HepG2 (cell line): ENCODE results near the gene C20orf202. TPM values are rescaled to one million over a fixed set of nuclear protein-coding genes. Genes with fewer than 3 reads are reported as not detected.

Experiments
- BCL3 ChIP-seq: sonication (generic); formaldehyde crosslinking; IDR thresholded peaks from 2 replicates; pipeline ENCODE4 v1.5.1; 2020; ENCODE audit warnings: mild to moderate bottlenecking, missing genetic modification reagents, moderate library complexity
- BHLHE40 ChIP-seq: IDR thresholded peaks from 2 replicates; pipeline ENCODE4 v1.6.1; 2011; ENCODE audit warnings: low read length, improper control_type of control experiment
- CREM ChIP-seq, 2 experiments: sonication (generic) in 1 of 2; formaldehyde crosslinking in 1 of 2; IDR thresholded peaks; 2 replicates each; pipeline versions ENCODE4 v1.4.0 to v1.6.1; 2016 to 2020; ENCODE audit warnings: antibody characterized with exemption in 1 of 2, mild to moderate bottlenecking in 1 of 2, missing genetic modification reagents in 1 of 2
- EED ChIP-seq: sonication (generic); formaldehyde crosslinking; IDR thresholded peaks from 2 replicates; pipeline ENCODE4 v1.5.0; 2020; ENCODE audit warnings: mild to moderate bottlenecking, missing genetic modification reagents
- HCFC1 ChIP-seq: fragments of 150-350 bp; IDR thresholded peaks from 2 replicates; pipeline ENCODE4 v1.6.1; 2014; ENCODE audit warnings: low read depth, low read length
- HMGXB4 ChIP-seq, 2 experiments: sonication (generic) in 1 of 2; formaldehyde crosslinking in 1 of 2; IDR thresholded peaks; 2 replicates each; pipeline versions ENCODE4 v1.4.0 to v1.6.1; 2018 to 2020; ENCODE audit warnings: missing genetic modification reagents in 2 of 2, borderline replicate concordance in 1 of 2, low read depth in 1 of 2, mild to moderate bottlenecking in 1 of 2, missing biosample characterization in 1 of 2
- HOXA9 ChIP-seq: sonication (generic); formaldehyde crosslinking; IDR thresholded peaks from 2 replicates; pipeline ENCODE4 v1.8.1; 2022; ENCODE audit warnings: missing genetic modification reagents, mild to moderate bottlenecking, moderate library complexity, borderline replicate concordance
- KDM3A ChIP-seq: IDR thresholded peaks from 2 replicates; pipeline ENCODE4 v1.6.1; 2018; ENCODE audit warnings: low read depth, missing compliant biosample characterization
- MEF2D ChIP-seq: sonication (generic); formaldehyde crosslinking; IDR thresholded peaks from 2 replicates; pipeline ENCODE4 v1.5.1; 2020; ENCODE audit warnings: mild to moderate bottlenecking, missing genetic modification reagents
- MIER2 ChIP-seq: IDR thresholded peaks from 2 replicates; pipeline ENCODE4 v1.6.1; 2016; ENCODE audit warnings: missing biosample characterization, missing genetic modification reagents
- NR2F2 ChIP-seq: IDR thresholded peaks from 2 replicates; pipeline ENCODE4 v1.6.1; 2012; ENCODE audit warnings: low read depth, inconsistent platforms, borderline replicate concordance
- SOX13 ChIP-seq, 3 experiments: fragments of 450-650 bp in 1 of 3; sonication (generic) in 1 of 3; formaldehyde crosslinking in 1 of 3; IDR thresholded peaks in 2 of 3; conservative IDR thresholded peaks in 1 of 3; 2 replicates each; pipeline versions ENCODE4 v1.5.0 to v1.6.1; 2016 to 2020; ENCODE audit warnings: antibody characterized with exemption in 1 of 3, mild to moderate bottlenecking in 1 of 3, missing compliant biosample characterization in 1 of 3, missing genetic modification reagents in 1 of 3, moderate library complexity in 1 of 3
- SOX5 ChIP-seq: IDR thresholded peaks from 2 replicates; pipeline ENCODE4 v1.6.1; 2016; ENCODE audit warnings: borderline replicate concordance
- TEAD3 ChIP-seq: optimal IDR thresholded peaks from 2 replicates; pipeline ENCODE3; 2016; ENCODE audit warnings: borderline replicate concordance
- ZBTB14 ChIP-seq: sonication (generic); formaldehyde crosslinking; IDR thresholded peaks from 2 replicates; pipeline ENCODE4 v1.4.0; 2020; ENCODE audit warnings: missing genetic modification reagents
- ZNF350 ChIP-seq: sonication (generic); formaldehyde crosslinking; IDR thresholded peaks from 2 replicates; pipeline ENCODE4 v1.4.0; 2020; ENCODE audit warnings: mild to moderate bottlenecking, low read depth, missing genetic modification reagents, borderline replicate concordance
- ZNF589 ChIP-seq: sonication (generic); formaldehyde crosslinking; conservative IDR thresholded peaks from 2 replicates; pipeline ENCODE4 v1.8.0; 2022; ENCODE audit warnings: mild to moderate bottlenecking, moderate library complexity, missing genetic modification reagents
- ZNF598 ChIP-seq: sonication (generic); formaldehyde crosslinking; IDR thresholded peaks from 2 replicates; pipeline ENCODE4 v1.5.1; 2020; ENCODE audit warnings: mild to moderate bottlenecking, missing genetic modification reagents, borderline replicate concordance
- polyA plus RNA-seq, 8 experiments: library from polyadenylated mRNA; depleted of rRNA in 3 of 8; stranded (reverse) in 7 of 8; unstranded in 1 of 8; fragments of >200 nt; fragmentation: Illumina TruSeq in 4 of 8; extraction: Trizol in 4 of 8; gene quantifications; 2 replicates each; pipeline versions ENCODE4 v1.2.1 to v1.2.3, GENCODE V29; 2011 to 2016; ENCODE audit warnings: low read depth in 4 of 8, missing spikeins in 1 of 8, mixed read lengths in 1 of 8; ENCODE audit not compliant: insufficient read depth in 1 of 8
- total RNA-seq, 5 experiments: library from RNA; depleted of rRNA; stranded (reverse); fragments of >200 nt; fragmentation: Illumina TruSeq; extraction: Trizol; gene quantifications; 2 replicates each; pipeline ENCODE4 v1.2.3, GENCODE V29; 2016; ENCODE audit warnings: low read depth in 1 of 5
- TF ChIP-seq, protein P1 (sequence below): sonication (generic); formaldehyde crosslinking; IDR thresholded peaks from 2 replicates; pipeline ENCODE4 v1.8.1; 2023; ENCODE audit warnings: mild to moderate bottlenecking, missing genetic modification reagents
- TF ChIP-seq, protein P2 (sequence below): sonication (generic); formaldehyde crosslinking; IDR thresholded peaks from 2 replicates; pipeline ENCODE4 v1.5.0; 2020; ENCODE audit warnings: missing genetic modification reagents

Gene C20orf202
- total and polyA plus RNA-seq, 2 of the 13 experiments (the other 11 are each of a cell fraction or from before 2014, with no cell fraction given), result 0.20 to 1.2 TPM

DNA sequence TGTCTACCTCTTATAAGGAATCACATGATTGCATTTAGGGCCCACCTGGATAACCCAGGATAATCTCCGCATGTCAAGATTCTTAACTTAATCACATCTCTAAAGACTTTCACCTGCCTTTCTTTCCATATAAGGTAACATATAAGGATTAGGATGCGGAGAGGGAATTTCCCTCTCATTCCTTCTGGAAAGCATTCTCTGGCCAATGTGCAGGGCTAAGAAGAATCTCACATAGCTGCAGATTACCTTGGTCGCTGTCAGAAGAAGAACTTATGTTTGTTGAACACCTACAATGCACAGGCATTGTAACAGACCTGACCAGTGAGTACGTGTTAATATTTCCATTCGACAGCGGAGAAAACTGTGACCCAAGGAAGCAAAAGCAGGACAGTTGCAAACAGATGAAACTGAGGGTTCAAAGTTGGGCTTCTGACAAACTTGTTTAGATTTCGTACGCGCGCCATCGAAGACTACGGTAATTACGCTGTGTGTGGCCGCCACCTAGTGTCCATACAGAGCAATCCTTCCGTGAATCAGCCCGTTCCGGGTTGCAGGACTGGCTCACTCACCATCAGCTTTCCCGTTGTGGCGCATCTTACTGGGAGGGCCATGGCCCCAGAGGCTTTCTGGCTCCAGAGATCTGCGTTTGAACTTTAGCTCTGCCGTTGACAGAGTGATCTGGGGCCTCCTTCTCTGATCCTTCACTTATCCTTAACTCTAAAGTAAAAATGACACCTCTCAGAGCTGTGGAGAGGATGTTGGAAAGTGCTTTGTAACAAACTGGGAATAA, 9.5 kb downstream of the C20orf202 start (continued):
- TF ChIP-seq ZBTB14 (CRISPR knock-in tag), result peak; percentile 52; the same call in 1 of the 2 replicates
- TF ChIP-seq ZNF350 (CRISPR knock-in tag), result peak; percentile 46; the same call in 1 of the 2 replicates
- TF ChIP-seq MIER2 (CRISPR knock-in tag), result peak; percentile 79; the same call in 1 of the 2 replicates
- TF ChIP-seq SOX5 (CRISPR knock-in tag), result no peak
- no peak for TF ChIP-seq HCFC1
- TF ChIP-seq, protein P1, sequence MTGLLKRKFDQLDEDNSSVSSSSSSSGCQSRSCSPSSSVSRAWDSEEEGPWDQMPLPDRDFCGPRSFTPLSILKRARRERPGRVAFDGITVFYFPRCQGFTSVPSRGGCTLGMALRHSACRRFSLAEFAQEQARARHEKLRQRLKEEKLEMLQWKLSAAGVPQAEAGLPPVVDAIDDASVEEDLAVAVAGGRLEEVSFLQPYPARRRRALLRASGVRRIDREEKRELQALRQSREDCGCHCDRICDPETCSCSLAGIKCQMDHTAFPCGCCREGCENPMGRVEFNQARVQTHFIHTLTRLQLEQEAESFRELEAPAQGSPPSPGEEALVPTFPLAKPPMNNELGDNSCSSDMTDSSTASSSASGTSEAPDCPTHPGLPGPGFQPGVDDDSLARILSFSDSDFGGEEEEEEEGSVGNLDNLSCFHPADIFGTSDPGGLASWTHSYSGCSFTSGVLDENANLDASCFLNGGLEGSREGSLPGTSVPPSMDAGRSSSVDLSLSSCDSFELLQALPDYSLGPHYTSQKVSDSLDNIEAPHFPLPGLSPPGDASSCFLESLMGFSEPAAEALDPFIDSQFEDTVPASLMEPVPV (CRISPR knock-in tag), result 0 out of 2 replicates have a peak, but pooled peaks have one; percentile 41
- TF ChIP-seq EED (CRISPR knock-in tag), result no peak
- no peak for TF ChIP-seq ZNF589 (CRISPR knock-in tag)
- TF ChIP-seq TEAD3 (CRISPR knock-in tag), result peak; percentile 81
- TF ChIP-seq MEF2D, result peak; percentile 48; the same call in 1 of the 2 replicates
- peak; percentile 77; the same call in 1 of the 2 replicates for TF ChIP-seq KDM3A (CRISPR knock-in tag)
- TF ChIP-seq NR2F2, result no peak
- TF ChIP-seq HOXA9 (CRISPR knock-in tag), result no peak
- peak; percentile 86; the same call in 1 of the 2 replicates for TF ChIP-seq ZNF598 (CRISPR knock-in tag)
- peak; percentile 42; the same call in 1 of the 2 replicates for TF ChIP-seq BHLHE40
- peak; percentile 63 to 94; a peak in 3 of 4 replicates for TF ChIP-seq HMGXB4 (CRISPR knock-in tag; IDR thresholded peaks at IDR 0.05; ENCODE audit: borderline replicate concordance in 1 of 2, low read depth in 1 of 2)
- TF ChIP-seq BCL3, result 0 out of 2 replicates have a peak, but pooled peaks have one; percentile 76
- no peak for TF ChIP-seq CREM (IDR thresholded peaks at IDR 0.05)
- no peak for TF ChIP-seq CREM (CRISPR knock-in tag; IDR thresholded peaks at IDR 0.05)
- TF ChIP-seq SOX13 (IDR thresholded peaks at IDR 0.05), result no peak
- TF ChIP-seq SOX13 (CRISPR knock-in tag; conservative IDR thresholded peaks at IDR 0.05 in 1 of 2, IDR thresholded peaks at IDR 0.05 in 1 of 2), result 0 out of 4 replicates have a peak, but pooled peaks of 1 of the 2 experiments have one; percentile 6
- TF ChIP-seq, protein P2, sequence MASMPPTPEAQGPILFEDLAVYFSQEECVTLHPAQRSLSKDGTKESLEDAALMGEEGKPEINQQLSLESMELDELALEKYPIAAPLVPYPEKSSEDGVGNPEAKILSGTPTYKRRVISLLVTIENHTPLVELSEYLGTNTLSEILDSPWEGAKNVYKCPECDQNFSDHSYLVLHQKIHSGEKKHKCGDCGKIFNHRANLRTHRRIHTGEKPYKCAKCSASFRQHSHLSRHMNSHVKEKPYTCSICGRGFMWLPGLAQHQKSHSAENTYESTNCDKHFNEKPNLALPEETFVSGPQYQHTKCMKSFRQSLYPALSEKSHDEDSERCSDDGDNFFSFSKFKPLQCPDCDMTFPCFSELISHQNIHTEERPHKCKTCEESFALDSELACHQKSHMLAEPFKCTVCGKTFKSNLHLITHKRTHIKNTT (CRISPR knock-in tag), result no peak
